Ectodermal cell (in vitro differentiated cells): ENCODE data around the gene STAP2.
"Not testable (repeated sequence)": the region's sequence is repeated elsewhere in the genome, so short reads cannot be mapped to it uniquely, and the experiment has no call there.

Experiments
- H3K27ac ChIP-seq: 2 replicates; pipeline ENCODE4 v1.7.0; 2013; ENCODE audit warnings: mild to moderate bottlenecking, low read depth, low read length; ENCODE audit not compliant: insufficient read depth, poor library complexity, severe bottlenecking
- H3K27me3 ChIP-seq: 2 replicates; pipeline ENCODE4 v1.7.0; 2013; ENCODE audit warnings: mild to moderate bottlenecking, low read length; ENCODE audit not compliant: insufficient read depth, control insufficient read depth, poor library complexity, severe bottlenecking
- H3K36me3 ChIP-seq: one replicate; pipeline ENCODE4 v1.7.0; 2013; ENCODE audit warnings: low read length; ENCODE audit not compliant: control insufficient read depth, insufficient read depth
- H3K4me1 ChIP-seq: one replicate; pipeline ENCODE4 v1.7.0; 2013; ENCODE audit warnings: low read length; ENCODE audit not compliant: control insufficient read depth, insufficient read depth
- H3K4me3 ChIP-seq: 2 replicates; pipeline ENCODE4 v1.7.0; 2013; ENCODE audit warnings: low read depth, low read length, control low read depth; ENCODE audit not compliant: insufficient read depth
- H3K9me3 ChIP-seq: 2 replicates; pipeline ENCODE4 v1.7.0; 2013; ENCODE audit warnings: mild to moderate bottlenecking, low read length, moderate library complexity; ENCODE audit not compliant: control insufficient read depth
- WGBS, 2 experiments: methylation state at CpG; one replicate each; pipeline ENCODE4 v1.1.7; 2013; ENCODE audit warnings: missing lambda C conversion rate in 2 of 2; 5-methylcytosine and 5-hydroxymethylcytosine counted together

Gene STAP2

DNA sequence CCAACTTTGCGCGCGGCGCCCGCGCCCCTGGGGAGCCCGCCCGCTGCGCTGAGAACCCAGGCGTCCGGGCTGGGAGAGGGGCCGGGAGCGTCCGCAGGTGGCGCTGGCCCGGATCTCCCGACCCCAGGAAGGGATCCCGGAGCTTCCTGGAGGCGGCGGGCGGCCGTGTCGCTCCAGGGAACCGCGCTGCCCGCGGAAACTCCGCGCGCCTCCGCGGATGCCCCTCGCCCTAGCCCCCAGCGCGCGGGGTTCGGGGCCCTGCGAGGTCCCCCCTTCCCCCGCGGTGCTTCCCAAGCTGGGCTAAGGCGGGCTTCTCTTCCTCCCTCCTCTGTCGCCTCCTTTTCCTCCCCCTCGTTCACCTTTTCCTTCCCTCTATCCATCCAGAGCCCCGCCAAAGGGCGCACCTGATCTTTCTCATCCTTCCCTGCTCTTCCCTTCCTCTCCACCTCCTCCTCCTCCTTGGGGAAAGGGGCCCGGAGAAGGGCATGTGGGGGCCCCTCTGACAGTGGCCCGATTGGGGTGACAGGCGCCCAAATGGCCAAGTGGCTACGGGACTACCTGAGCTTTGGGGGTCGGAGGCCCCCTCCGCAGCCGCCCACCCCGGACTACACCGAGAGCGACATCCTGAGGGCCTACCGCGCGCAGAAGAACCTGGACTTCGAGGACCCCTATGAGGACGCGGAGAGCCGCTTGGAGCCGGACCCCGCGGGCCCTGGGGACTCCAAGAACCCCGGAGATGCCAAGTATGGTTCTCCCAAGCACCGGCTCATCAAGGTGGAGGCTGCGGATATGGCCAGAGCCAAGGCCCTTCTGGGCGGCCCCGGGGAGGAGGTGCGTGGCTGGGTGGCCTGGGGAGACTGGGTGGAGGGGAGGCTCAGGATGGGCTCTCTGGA is 58.9 kb downstream of the STAP2 start:
- Histone ChIP-seq H3K4me3 (peak overlapping the region; percentile 38), H3K36me3 (no peaks in the 10 kb centered on the region), H3K27me3 (peaks cover 67% of the 10 kb centered on the region), H3K9me3 (no peaks in the 10 kb centered on the region), H3K4me1 (peaks cover 16% of the 10 kb centered on the region), H3K27ac (no peak overlapping the region)
- 5% methylated on average over 71 of the region's 71 CpGs for WGBS, 2 experiments

DNA sequence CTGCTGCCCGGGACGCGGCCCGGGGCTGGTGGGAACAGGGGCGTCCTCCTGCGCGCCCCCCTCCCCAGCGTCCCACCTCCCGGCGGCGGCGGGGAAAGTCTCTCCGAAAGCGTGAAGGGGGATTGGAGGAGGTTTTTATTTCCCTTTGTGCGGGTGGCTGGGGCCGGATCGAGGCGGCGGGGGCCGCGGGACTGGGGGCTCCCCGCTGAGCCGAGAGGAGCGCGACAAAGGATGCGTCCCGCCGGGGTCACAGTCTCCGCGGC is 59.4 kb downstream of the STAP2 start:
- no peaks in the 10 kb centered on the region for H3K36me3 ChIP-seq
- WGBS, 2 experiments = 0% methylated on average over 30 of the region's 30 CpGs
- peak overlapping the region; percentile 38 for H3K4me3 ChIP-seq
- no peak overlapping the region for H3K27ac ChIP-seq
- no peaks in the 10 kb centered on the region for H3K9me3 ChIP-seq
- H3K27me3 ChIP-seq = peaks cover 62% of the 10 kb centered on the region
- peaks cover 16% of the 10 kb centered on the region for H3K4me1 ChIP-seq

DNA sequence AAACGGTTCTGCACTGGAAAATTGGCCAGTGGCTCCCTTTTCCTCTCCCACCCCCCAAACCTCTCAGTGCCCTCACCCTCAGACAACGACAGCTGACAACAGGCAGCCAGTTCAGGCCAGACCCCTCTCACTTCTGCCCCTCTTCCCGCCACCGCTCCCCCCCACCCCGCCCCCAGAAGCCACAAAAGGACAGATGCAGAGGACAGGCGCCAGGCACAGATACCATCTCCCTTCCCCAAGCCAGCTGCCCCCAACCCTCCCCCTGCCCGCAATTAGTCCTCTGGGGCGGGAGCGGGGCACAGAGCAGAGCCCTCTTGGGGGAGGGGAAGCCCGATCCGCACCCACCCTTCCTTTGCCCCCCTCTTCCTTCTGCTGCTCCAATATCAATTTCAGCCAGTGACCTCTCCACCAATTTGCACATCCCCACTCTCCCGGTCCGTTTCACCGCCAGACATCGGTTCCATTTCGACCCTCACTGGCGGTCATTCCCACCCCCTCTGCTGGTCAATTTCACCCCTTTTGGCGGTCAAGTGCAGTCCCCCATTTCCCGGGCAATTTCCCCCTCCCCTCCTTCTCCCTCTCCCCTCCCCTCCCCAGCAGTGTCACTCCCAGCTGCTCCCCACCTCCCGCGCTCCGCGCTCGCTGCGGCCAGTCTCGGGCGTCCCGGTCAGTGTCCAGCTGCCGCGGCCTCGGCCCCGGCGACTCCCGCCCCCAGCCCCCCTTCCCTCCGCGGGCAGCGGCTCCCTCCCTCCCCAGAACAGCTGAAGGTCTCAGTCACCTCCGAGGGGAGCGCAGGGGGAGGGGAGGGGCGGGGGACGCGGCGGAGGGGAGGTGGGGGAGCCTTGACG is 60.0 kb downstream of the STAP2 start, which contains the start of gene SHD:
SHD (plus strand) TSS at position 848 of the 848 bp plus-strand sequence. CDS start 798 bp downstream, outside the sequence.
- Histone ChIP-seq H3K27me3 (peaks cover 62% of the 10 kb centered on the region), H3K9me3 (no peaks in the 10 kb centered on the region), H3K36me3 (no peaks in the 10 kb centered on the region), H3K4me1 (peaks cover 16% of the 10 kb centered on the region), H3K27ac (no peak within 1 kb of the TSS), H3K4me3 (peak within 1 kb of the TSS; percentile 38)
- WGBS, 2 experiments = 1 to 2% methylated on average over 41 to 44 of the region's 44 CpGs

DNA sequence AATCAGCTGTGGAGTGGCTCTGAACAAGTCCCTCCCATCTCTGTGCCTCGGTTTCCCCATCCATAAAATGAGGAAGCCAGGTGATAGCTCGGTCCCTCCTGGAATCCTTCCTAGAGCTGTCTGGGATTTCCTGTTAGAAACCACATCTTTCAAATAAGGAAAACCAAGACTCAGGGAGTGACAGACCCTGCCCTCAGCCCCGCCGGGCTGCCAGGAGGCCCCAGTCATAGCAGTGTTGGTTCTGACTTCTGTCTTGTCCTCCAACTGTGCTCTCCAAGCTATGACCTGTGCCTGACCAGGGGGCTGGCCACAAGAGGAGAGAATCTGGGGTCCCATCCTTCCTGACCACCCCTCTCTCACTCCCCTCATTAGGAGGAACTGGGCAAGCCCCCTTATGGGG is 60.6 kb downstream of the STAP2 start:
- Histone ChIP-seq H3K9me3 (no peaks in the 10 kb centered on the region), H3K4me3 (no peak overlapping the region), H3K36me3 (no peaks in the 10 kb centered on the region), H3K27me3 (peaks cover 60% of the 10 kb centered on the region), H3K4me1 (peaks cover 16% of the 10 kb centered on the region), H3K27ac (no peak overlapping the region)
- WGBS, 2 experiments = 39 to 47% methylated on average over 4 of the region's 4 CpGs

DNA sequence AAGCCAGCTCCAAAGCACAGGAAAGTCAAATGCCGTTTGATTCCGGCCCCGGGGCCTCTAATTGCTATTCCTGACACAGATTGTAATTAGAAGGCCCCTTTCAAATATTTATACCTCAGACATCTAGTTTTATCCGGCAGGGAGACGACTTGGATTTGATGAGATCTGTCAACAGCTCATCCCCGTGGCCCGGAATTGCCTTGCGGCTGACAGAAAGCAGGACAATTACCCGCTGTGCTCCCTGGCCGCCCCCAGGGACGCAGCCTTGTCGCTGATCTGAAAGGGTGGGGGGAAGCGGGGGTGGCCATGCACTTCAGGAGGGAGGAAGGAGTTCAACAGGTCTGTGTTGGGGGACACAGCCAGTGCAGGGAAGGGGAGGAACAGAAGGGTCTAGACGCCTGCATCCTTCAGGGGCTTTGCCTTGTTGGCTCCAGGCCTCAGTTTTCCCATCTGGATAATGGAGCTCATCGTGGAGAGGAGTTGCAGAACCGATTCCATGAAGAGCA is 61.4 kb downstream of the STAP2 start:
- no peak overlapping the region for H3K4me3 ChIP-seq
- WGBS, 2 experiments = 50 to 52% methylated on average over 16 of the region's 16 CpGs
- H3K27me3 ChIP-seq = peaks cover 52% of the 10 kb centered on the region
- H3K9me3 ChIP-seq = no peaks in the 10 kb centered on the region
- H3K4me1 ChIP-seq = peaks cover 16% of the 10 kb centered on the region
- H3K27ac ChIP-seq = no peak overlapping the region
- H3K36me3 ChIP-seq = no peaks in the 10 kb centered on the region

DNA sequence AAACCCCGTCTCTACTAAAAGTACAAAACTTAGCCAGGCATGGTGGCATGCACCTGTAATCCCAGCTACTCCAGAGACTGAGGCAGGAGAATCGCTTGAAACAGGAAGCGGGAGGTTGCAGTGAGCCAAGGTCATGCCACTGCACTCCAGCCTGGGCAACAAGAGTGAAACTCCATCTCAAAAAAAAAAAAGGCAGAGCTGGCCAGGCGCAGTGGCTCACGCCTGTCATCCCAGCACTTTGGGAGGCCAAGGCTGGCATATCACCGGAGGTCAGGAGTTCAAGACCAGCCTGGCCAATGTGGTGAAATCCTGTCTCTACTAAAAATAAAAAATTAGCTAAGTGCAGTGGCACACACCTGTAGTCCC is 64.3 kb downstream of the STAP2 start:
- H3K27me3 ChIP-seq = peaks cover 23% of the 10 kb centered on the region
- not testable (repeated sequence) for H3K36me3 ChIP-seq, H3K4me3 ChIP-seq, H3K9me3 ChIP-seq, H3K27ac ChIP-seq, H3K4me1 ChIP-seq
- 88 to 95% methylated on average over 6 of the region's 6 CpGs for WGBS, 2 experiments
